NCI-H2107 (cell line): Measurements from ENCODE around the gene DBX1.
A peak's percentile ranks its signal among the peaks of the same experiment; 100 is the strongest.
"Not testable (repeated sequence)": the region's sequence is repeated elsewhere in the genome, so short reads cannot be mapped to it uniquely, and the experiment has no call there.

Experiments
- DNase-seq: peaks from one replicate; lab custom pipeline; 2025; lab: John Stamatoyannopoulos, UW

The DBX1 gene

GRCh38 chr11:20161923-20162744 lies 1.9 kb upstream of the DBX1 start:
- no peak for DNase-seq

- no peak for DNase-seq
Measured at GRCh38 chr11:20161230-20161918, 1.1 kb upstream of the DBX1 start.

GRCh38 chr11:20159466-20160381 lies 551 bp downstream of the DBX1 start:
- no peak for DNase-seq

- DNase-seq, result no peak
Measured at GRCh38 chr11:20158597-20159257, 1.5 kb downstream of the DBX1 start.

- no peak for DNase-seq
Measured at GRCh38 chr11:20157728-20158127, 2.5 kb downstream of the DBX1 start.

GRCh38 chr11:20156876-20157613 lies 3.2 kb downstream of the DBX1 start:
- no peak for DNase-seq

GRCh38 chr11:20156280-20156875 lies 3.9 kb downstream of the DBX1 start:
- no peak for DNase-seq

- DNase-seq, result no peak
Measured at GRCh38 chr11:20155683-20156279, 4.5 kb downstream of the DBX1 start.

GRCh38 chr11:20154381-20154780 lies 5.9 kb downstream of the DBX1 start:
- DNase-seq, result no peak

GRCh38 chr11:20138707-20139106 lies 21.6 kb downstream of the DBX1 start:
- DNase-seq, result no peak

- DNase-seq, result no peak
Measured at GRCh38 chr11:20137637-20138036, 22.6 kb downstream of the DBX1 start.

GRCh38 chr11:20134991-20135736 lies 25.1 kb downstream of the DBX1 start:
- no peak for DNase-seq

- DNase-seq, result no peak
Measured at GRCh38 chr11:20132667-20133039, 27.6 kb downstream of the DBX1 start.

- DNase-seq, result peak; percentile 26
Measured at GRCh38 chr11:20131788-20132666, 28.2 kb downstream of the DBX1 start.

- DNase-seq, result no peak
Measured at GRCh38 chr11:20129665-20130064, 30.6 kb downstream of the DBX1 start.

- not testable (repeated sequence) for DNase-seq
Measured at GRCh38 chr11:20128528-20128825, 31.8 kb downstream of the DBX1 start.

- DNase-seq, result peak; percentile 70
Measured at GRCh38 chr11:20127671-20128527, 32.4 kb downstream of the DBX1 start.

GRCh38 chr11:20126724-20127123 lies 33.6 kb downstream of the DBX1 start:
- no peak for DNase-seq
